ENCODE measurements around the gene TMEM245. TPM values are rescaled to one million over a fixed set of nuclear protein-coding genes. Genes with fewer than 3 reads are reported as not detected.

The TMEM245 gene
- total RNA-seq, 1 experiment from 2014 or later: 34.8 TPM

DNA sequence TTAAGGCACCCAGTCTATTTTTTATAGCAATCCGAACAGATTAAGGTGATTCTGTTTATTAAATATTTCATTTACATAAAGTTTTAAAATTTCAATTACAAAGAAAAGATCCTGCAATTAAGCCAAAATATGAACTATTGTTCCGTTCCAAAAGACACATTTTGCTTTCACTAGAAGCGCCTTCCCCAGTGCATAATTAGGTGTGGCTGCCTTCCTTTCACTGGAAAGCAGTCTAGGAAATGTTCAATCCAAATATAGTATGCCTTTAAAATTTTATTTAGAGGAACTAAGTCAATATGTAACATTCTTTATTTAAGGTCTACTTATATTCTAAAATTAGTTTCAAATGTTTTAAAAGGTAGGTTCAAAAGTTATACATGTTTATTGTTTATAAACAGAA, 114.1 kb downstream of the TMEM245 start:
- DNase-seq (ENCODE audit: low read depth, low spot score) (no peak), ATAC-seq (no peak)
- BruUV-seq (replicated peaks): no TSS peak
- no peaks in the 10 kb centered on the region for H4K20me1 ChIP-seq (ENCODE audit: insufficient read depth)
- intact Hi-C loops (cut with micrococcal nuclease): no loop called here
- peaks cover 5 to 16% of the 10 kb centered on the region in 2 experiments; a peak in 1 of 4 replicates for H3K9me3 ChIP-seq (ENCODE audit: control insufficient read depth in 1 of 2, insufficient read depth in 1 of 2, low read depth in 1 of 2, low read length in 2 of 2)
- peaks cover 29 to 42% of the 10 kb centered on the region in 2 experiments for H3K4me1 ChIP-seq (ENCODE audit: control insufficient read depth in 1 of 2, insufficient read depth in 2 of 2, low read length in 2 of 2)
- no peaks in the 10 kb centered on the region for H3K9me2 ChIP-seq (ENCODE audit: insufficient read depth)
- no peak overlapping the region for H3K4me3 ChIP-seq (replicated peaks in 1 of 2; ENCODE audit: low read depth in 1 of 2, low read length in 2 of 2)
- peaks cover 90% of the 10 kb centered on the region for H3K79me2 ChIP-seq (ENCODE audit: insufficient read depth, low read length)
- H3K27me3 ChIP-seq (ENCODE audit: insufficient read depth, low read length): no peaks in the 10 kb centered on the region
- H3K36me3 ChIP-seq (ENCODE audit: control insufficient read depth in 1 of 2, insufficient read depth in 2 of 2, low read length in 2 of 2): peaks cover 0 to 28% of the 10 kb centered on the region in 2 experiments; a peak in 1 of 4 replicates
- TF ChIP-seq, protein P1, sequence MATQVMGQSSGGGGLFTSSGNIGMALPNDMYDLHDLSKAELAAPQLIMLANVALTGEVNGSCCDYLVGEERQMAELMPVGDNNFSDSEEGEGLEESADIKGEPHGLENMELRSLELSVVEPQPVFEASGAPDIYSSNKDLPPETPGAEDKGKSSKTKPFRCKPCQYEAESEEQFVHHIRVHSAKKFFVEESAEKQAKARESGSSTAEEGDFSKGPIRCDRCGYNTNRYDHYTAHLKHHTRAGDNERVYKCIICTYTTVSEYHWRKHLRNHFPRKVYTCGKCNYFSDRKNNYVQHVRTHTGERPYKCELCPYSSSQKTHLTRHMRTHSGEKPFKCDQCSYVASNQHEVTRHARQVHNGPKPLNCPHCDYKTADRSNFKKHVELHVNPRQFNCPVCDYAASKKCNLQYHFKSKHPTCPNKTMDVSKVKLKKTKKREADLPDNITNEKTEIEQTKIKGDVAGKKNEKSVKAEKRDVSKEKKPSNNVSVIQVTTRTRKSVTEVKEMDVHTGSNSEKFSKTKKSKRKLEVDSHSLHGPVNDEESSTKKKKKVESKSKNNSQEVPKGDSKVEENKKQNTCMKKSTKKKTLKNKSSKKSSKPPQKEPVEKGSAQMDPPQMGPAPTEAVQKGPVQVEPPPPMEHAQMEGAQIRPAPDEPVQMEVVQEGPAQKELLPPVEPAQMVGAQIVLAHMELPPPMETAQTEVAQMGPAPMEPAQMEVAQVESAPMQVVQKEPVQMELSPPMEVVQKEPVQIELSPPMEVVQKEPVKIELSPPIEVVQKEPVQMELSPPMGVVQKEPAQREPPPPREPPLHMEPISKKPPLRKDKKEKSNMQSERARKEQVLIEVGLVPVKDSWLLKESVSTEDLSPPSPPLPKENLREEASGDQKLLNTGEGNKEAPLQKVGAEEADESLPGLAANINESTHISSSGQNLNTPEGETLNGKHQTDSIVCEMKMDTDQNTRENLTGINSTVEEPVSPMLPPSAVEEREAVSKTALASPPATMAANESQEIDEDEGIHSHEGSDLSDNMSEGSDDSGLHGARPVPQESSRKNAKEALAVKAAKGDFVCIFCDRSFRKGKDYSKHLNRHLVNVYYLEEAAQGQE (IDR thresholded peaks at IDR 0.05; ENCODE audit: low read depth): no peak
- TF ChIP-seq SIN3A (IDR thresholded peaks at IDR 0.05; ENCODE audit: low read depth) (no peak), ELF1 (IDR thresholded peaks at IDR 0.05; ENCODE audit: borderline replicate concordance, low read depth) (no peak), ZFX (IDR thresholded peaks at IDR 0.05) (no peak), TCF7L2 (IDR thresholded peaks at IDR 0.05; ENCODE audit: borderline replicate concordance, extremely low read depth, insufficient read depth, insufficient read length) (no peak), EZH2phosphoT487 (IDR thresholded peaks at IDR 0.05; ENCODE audit: borderline replicate concordance) (no peak)
- no peak overlapping the region for H3K9ac ChIP-seq (ENCODE audit: low read length)
- no peak overlapping the region for H3K4me2 ChIP-seq (ENCODE audit: low read length)
- no peak overlapping the region for H3K27ac ChIP-seq (ENCODE audit: low read depth, low read length)
- CTCF ChIA-PET: no interaction called here
- RAD21 ChIA-PET (ENCODE audit: low non-redundant PET in 1 of 2, low total read pairs in 2 of 2, uncharacterized antibody in 2 of 2, unreplicated experiment in 2 of 2): no interaction called here
- POLR2A ChIA-PET: no interaction called here
- H2AFZ ChIP-seq (ENCODE audit: low read depth, low read length, poor library complexity, severe bottlenecking): no peak overlapping the region

GRCh38 chr9:109003116-109003515, 116.6 kb downstream of the TMEM245 start:
- no peaks in the 10 kb centered on the region for H3K27me3 ChIP-seq (ENCODE audit: insufficient read depth, low read length)
- peaks cover 90% of the 10 kb centered on the region for H3K79me2 ChIP-seq (ENCODE audit: insufficient read depth, low read length)
- H3K4me3 ChIP-seq (replicated peaks in 1 of 2; ENCODE audit: low read depth in 1 of 2, low read length in 2 of 2): no peak overlapping the region
- H3K9ac ChIP-seq (ENCODE audit: low read length): no peak overlapping the region
- RAD21 ChIA-PET (ENCODE audit: low non-redundant PET in 1 of 2, low total read pairs in 2 of 2, uncharacterized antibody in 2 of 2, unreplicated experiment in 2 of 2): no interaction called here
- peaks cover 0 to 28% of the 10 kb centered on the region in 2 experiments; a peak in 1 of 4 replicates for H3K36me3 ChIP-seq (ENCODE audit: control insufficient read depth in 1 of 2, insufficient read depth in 2 of 2, low read length in 2 of 2)
- CTCF ChIA-PET: no interaction called here
- no peak overlapping the region for H3K4me2 ChIP-seq (ENCODE audit: low read length)
- H4K20me1 ChIP-seq (ENCODE audit: insufficient read depth): no peaks in the 10 kb centered on the region
- no TSS peak for BruUV-seq (replicated peaks)
- intact Hi-C loops (cut with micrococcal nuclease): no loop called here
- no peaks in the 10 kb centered on the region for H3K9me2 ChIP-seq (ENCODE audit: insufficient read depth)
- TF ChIP-seq CBX3 (IDR thresholded peaks at IDR 0.05; ENCODE audit: low read depth): peak; percentile 61; the same call in 1 of the 2 replicates
- TF ChIP-seq CEBPB (IDR thresholded peaks at IDR 0.05; ENCODE audit: low read depth): no peak
- no peak for ATAC-seq
- POLR2A ChIA-PET: no interaction called here
- DNase-seq (ENCODE audit: low read depth, low spot score): no peak
- H3K4me1 ChIP-seq (ENCODE audit: control insufficient read depth in 1 of 2, insufficient read depth in 2 of 2, low read length in 2 of 2): peaks cover 25 to 41% of the 10 kb centered on the region in 2 experiments
- no peak overlapping the region for H3K27ac ChIP-seq (ENCODE audit: low read depth, low read length)
- H2AFZ ChIP-seq (ENCODE audit: low read depth, low read length, poor library complexity, severe bottlenecking): no peak overlapping the region
- peaks cover 5 to 16% of the 10 kb centered on the region in 2 experiments; a peak in 1 of 4 replicates for H3K9me3 ChIP-seq (ENCODE audit: control insufficient read depth in 1 of 2, insufficient read depth in 1 of 2, low read depth in 1 of 2, low read length in 2 of 2)
